ENCODE results near the gene HEYL. TPM values are rescaled to one million over a fixed set of nuclear protein-coding genes. Genes with fewer than 3 reads are reported as not detected.

HEYL gene
- total RNA-seq, 1 experiment from 2014 or later = not detected

DNA sequence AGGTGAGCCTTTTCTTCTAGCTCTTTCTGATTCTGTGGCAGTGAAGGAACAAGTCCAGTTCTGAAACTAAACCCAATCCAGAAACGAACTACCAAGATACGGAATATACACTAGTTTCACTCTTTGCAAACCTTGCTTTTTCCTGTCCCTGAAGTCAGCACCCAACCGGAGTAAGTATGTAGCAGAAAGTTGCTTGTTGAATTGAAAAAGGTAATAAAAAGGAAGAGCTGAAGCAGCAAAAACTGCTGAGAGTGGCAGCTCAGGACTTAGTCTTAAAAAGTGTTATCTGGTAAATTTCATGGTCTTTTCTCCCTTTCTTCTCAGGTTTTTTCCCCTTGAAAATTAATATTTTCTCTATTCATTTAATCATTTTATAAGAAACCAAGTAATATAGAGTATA, 41.9 kb upstream of the HEYL start:
- CTCF ChIA-PET = interaction anchor here (0.6 to 2.3 kb wide), 3 partner anchors 28 to 200 kb away, joined by 3 to 7 read pairs (median 3); no protein-coding TSS in a partner anchor
- no peak for TF ChIP-seq CTCF (IDR thresholded peaks at IDR 0.05; ENCODE audit: unreplicated experiment)

DNA sequence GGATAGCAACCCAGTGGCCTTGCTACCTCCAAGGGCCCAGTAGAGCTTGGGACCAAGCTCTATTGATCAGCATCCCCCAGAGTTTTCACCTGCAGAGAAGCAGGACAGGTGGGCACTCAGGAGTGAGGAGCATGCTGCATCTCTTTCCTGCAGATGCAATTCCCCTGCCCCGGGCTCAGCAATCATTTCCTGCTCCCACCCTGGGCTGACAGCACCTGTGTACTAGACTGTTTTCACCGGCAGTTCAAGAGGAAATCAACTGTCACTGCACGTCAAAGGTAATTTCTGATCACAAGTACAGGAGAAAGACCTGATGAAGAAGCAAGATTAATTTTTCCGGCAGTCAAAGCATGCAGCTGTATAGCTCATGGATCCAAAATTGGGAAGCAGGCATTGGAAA, 41.3 kb upstream of the HEYL start:
- H3K4me1 Mint-ChIP-seq (ENCODE audit: insufficient read depth, unreplicated experiment) = peaks cover 9% of the 10 kb centered on the region
- DNase-seq (ENCODE audit: unreplicated experiment) = no peak
- H3K4me3 Mint-ChIP-seq (ENCODE audit: unreplicated experiment) = no peak overlapping the region
- POLR2A ChIA-PET = interaction anchor here (1.3 kb wide), 1 partner anchor 9 kb away, joined by 4 read pairs; no protein-coding TSS in a partner anchor
- H3K27ac Mint-ChIP-seq (ENCODE audit: low read depth, unreplicated experiment) = no peak overlapping the region
- BruUV-seq (replicated peaks) = no TSS peak
- no peaks in the 10 kb centered on the region for H3K36me3 Mint-ChIP-seq (ENCODE audit: insufficient read depth, unreplicated experiment)
- CTCF ChIA-PET = interaction anchor here (0.6 to 2.3 kb wide), 3 partner anchors 28 to 587 kb away, joined by 3 to 7 read pairs (median 3); no protein-coding TSS in a partner anchor
- no peak for TF ChIP-seq CTCF (IDR thresholded peaks at IDR 0.05; ENCODE audit: unreplicated experiment)
- intact Hi-C loops (cut with micrococcal nuclease) = no loop called here
- H3K27me3 Mint-ChIP-seq (ENCODE audit: insufficient read depth, unreplicated experiment) = no peaks in the 10 kb centered on the region
- H3K9me3 Mint-ChIP-seq (ENCODE audit: unreplicated experiment) = no peaks in the 10 kb centered on the region

More for the DNA sequence above, 41.9 kb upstream of the HEYL start:
- no peak for DNase-seq (ENCODE audit: unreplicated experiment)
- intact Hi-C loops (cut with micrococcal nuclease) = no loop called here
- no peak overlapping the region for H3K27ac Mint-ChIP-seq (ENCODE audit: low read depth, unreplicated experiment)
- H3K9me3 Mint-ChIP-seq (ENCODE audit: unreplicated experiment) = no peaks in the 10 kb centered on the region
- peaks cover 7% of the 10 kb centered on the region for H3K4me1 Mint-ChIP-seq (ENCODE audit: insufficient read depth, unreplicated experiment)
- POLR2A ChIA-PET = interaction anchor here (1.3 kb wide), 1 partner anchor 9 kb away, joined by 4 read pairs; no protein-coding TSS in a partner anchor
- H3K36me3 Mint-ChIP-seq (ENCODE audit: insufficient read depth, unreplicated experiment) = no peaks in the 10 kb centered on the region
- H3K27me3 Mint-ChIP-seq (ENCODE audit: insufficient read depth, unreplicated experiment) = no peaks in the 10 kb centered on the region
- no TSS peak for BruUV-seq (replicated peaks)
- no peak overlapping the region for H3K4me3 Mint-ChIP-seq (ENCODE audit: unreplicated experiment)

- no peak for TF ChIP-seq CTCF (IDR thresholded peaks at IDR 0.05; ENCODE audit: unreplicated experiment)
- POLR2A ChIA-PET = no interaction called here
- no peaks in the 10 kb centered on the region for H3K36me3 Mint-ChIP-seq (ENCODE audit: insufficient read depth, unreplicated experiment)
- DNase-seq (ENCODE audit: unreplicated experiment) = no peak
- no peaks in the 10 kb centered on the region for H3K9me3 Mint-ChIP-seq (ENCODE audit: unreplicated experiment)
- H3K4me1 Mint-ChIP-seq (ENCODE audit: insufficient read depth, unreplicated experiment) = peaks cover 9% of the 10 kb centered on the region
- no peaks in the 10 kb centered on the region for H3K27me3 Mint-ChIP-seq (ENCODE audit: insufficient read depth, unreplicated experiment)
- BruUV-seq (replicated peaks) = no TSS peak
- CTCF ChIA-PET = interaction anchor here (0.5 to 2.3 kb wide), 4 partner anchors 9 to 586 kb away, joined by 3 to 7 read pairs (median 3); no protein-coding TSS in a partner anchor
- no peak overlapping the region for H3K4me3 Mint-ChIP-seq (ENCODE audit: unreplicated experiment)
- intact Hi-C loops (cut with micrococcal nuclease) = no loop called here
- no peak overlapping the region for H3K27ac Mint-ChIP-seq (ENCODE audit: low read depth, unreplicated experiment)
Observed at GRCh38 chr1:39679821-39680220, 40.4 kb upstream of the HEYL start.

- Mint-ChIP-seq H3K4me1 (ENCODE audit: insufficient read depth, unreplicated experiment) (peaks cover 9% of the 10 kb centered on the region), H3K27me3 (ENCODE audit: insufficient read depth, unreplicated experiment) (no peaks in the 10 kb centered on the region), H3K4me3 (ENCODE audit: unreplicated experiment) (no peak overlapping the region), H3K36me3 (ENCODE audit: insufficient read depth, unreplicated experiment) (no peaks in the 10 kb centered on the region), H3K27ac (ENCODE audit: low read depth, unreplicated experiment) (no peak overlapping the region), H3K9me3 (ENCODE audit: unreplicated experiment) (no peaks in the 10 kb centered on the region)
- BruUV-seq (replicated peaks) = no TSS peak
- intact Hi-C loops (cut with micrococcal nuclease) = no loop called here
- no peak for DNase-seq (ENCODE audit: unreplicated experiment)
- POLR2A ChIA-PET = no interaction called here
- CTCF ChIA-PET = interaction anchor here (0.6 kb wide), 1 partner anchor 431 kb away, joined by 3 read pairs; no protein-coding TSS in a partner anchor
- no peak for TF ChIP-seq CTCF (IDR thresholded peaks at IDR 0.05; ENCODE audit: unreplicated experiment)
Observed at GRCh38 chr1:39678889-39679288, 39.4 kb upstream of the HEYL start.

Measured in MCF 10A (cell line).